Loucy (cell line): Measurements from ENCODE around the gene MAPK8.

Experiments used
- H2AFZ ChIP-seq: fragments of 200-600 bp; sonication (generic); 2 replicates; pipeline ENCODE4 v1.6.0; 2016; ENCODE audit warnings: antibody characterized with exemption, mild to moderate bottlenecking, low read length, moderate library complexity
- H3F3A ChIP-seq: fragments of 200-600 bp; 2 replicates; pipeline ENCODE4 v1.6.0; 2016; ENCODE audit warnings: antibody characterized with exemption, low read depth, mild to moderate bottlenecking
- H3K27me3 ChIP-seq: fragments of 200-600 bp; sonication (generic); 2 replicates; pipeline ENCODE4 v1.6.1; 2014; ENCODE audit warnings: low read length, mild to moderate bottlenecking; ENCODE audit not compliant: insufficient read depth, poor library complexity, severe bottlenecking
- H3K36me3 ChIP-seq: fragments of 200-600 bp; sonication (generic); 2 replicates; pipeline ENCODE4 v1.6.1; 2016; ENCODE audit warnings: low read length; ENCODE audit not compliant: insufficient read depth
- H3K4me1 ChIP-seq: fragments of 200-600 bp; sonication (generic); 2 replicates; pipeline ENCODE4 v1.5.1; 2014; ENCODE audit warnings: low read length, mild to moderate bottlenecking; ENCODE audit not compliant: insufficient read depth, poor library complexity, severe bottlenecking
- H3K4me2 ChIP-seq: fragments of 200-600 bp; sonication (generic); 2 replicates; pipeline ENCODE4 v1.6.0; 2014; ENCODE audit warnings: antibody characterized with exemption, low read length, low read depth, mild to moderate bottlenecking; ENCODE audit not compliant: poor library complexity, severe bottlenecking
- H3K4me3 ChIP-seq: fragments of 200-600 bp; sonication (generic); 2 replicates; pipeline ENCODE4 v1.5.1; 2014; ENCODE audit warnings: low read length, mild to moderate bottlenecking, mixed read lengths; ENCODE audit not compliant: poor library complexity, severe bottlenecking
- H3K79me2 ChIP-seq: fragments of 200-600 bp; sonication (generic); 2 replicates; pipeline ENCODE4 v1.6.1; 2014; ENCODE audit warnings: low read length; ENCODE audit not compliant: insufficient read depth
- H3K9ac ChIP-seq: fragments of 200-600 bp; sonication (generic); 2 replicates; pipeline ENCODE4 v1.6.0; 2014; ENCODE audit warnings: mild to moderate bottlenecking, low read depth, low read length, moderate library complexity; ENCODE audit not compliant: poor library complexity, severe bottlenecking
- H3K9me2 ChIP-seq: fragments of 200-600 bp; sonication (generic); replicated peaks from 2 replicates; pipeline ENCODE4 v1.6.1; 2016; ENCODE audit warnings: low read depth, low read length, mixed read lengths
- H3K9me3 ChIP-seq: fragments of 200-600 bp; sonication (generic); 2 replicates; pipeline ENCODE4 v1.6.1; 2014; ENCODE audit warnings: mild to moderate bottlenecking, antibody characterized with exemption, low read length, low read depth; ENCODE audit not compliant: insufficient read depth
- H4K20me1 ChIP-seq: fragments of 200-600 bp; sonication (generic); 2 replicates; pipeline ENCODE4 v1.6.0; 2014; ENCODE audit warnings: antibody characterized with exemption, low read length, mild to moderate bottlenecking; ENCODE audit not compliant: insufficient read depth, poor library complexity, severe bottlenecking
- CTCF ChIP-seq: fragments of 200-600 bp; sonication (generic); conservative IDR thresholded peaks from 2 replicates; pipeline ENCODE4 v1.5.1; 2014; ENCODE audit warnings: mild to moderate bottlenecking, antibody characterized with exemption, low read length
- EZH2phosphoT487 ChIP-seq: fragments of 200-600 bp; IDR thresholded peaks from 2 replicates; pipeline ENCODE4 v1.6.1; 2018; ENCODE audit warnings: antibody characterized with exemption, mild to moderate bottlenecking, moderate library complexity, borderline replicate concordance

MAPK8 gene

GRCh38 chr10:48306265-48306869, at the start of gene MAPK8:
TSS of gene MAPK8 (plus strand) at chr10:48306677. CDS start at chr10:48401661, 94,984 bp downstream.
- peak within 1 kb of the TSS; percentile 86 for H3K4me2 ChIP-seq
- no peaks in the 10 kb centered on the region for H3K36me3 ChIP-seq
- H4K20me1 ChIP-seq = peaks cover 43% of the 10 kb centered on the region
- peak within 1 kb of the TSS; percentile 75 for H2AFZ ChIP-seq
- peak within 1 kb of the TSS; percentile 84 for H3K9ac ChIP-seq
- peak within 1 kb of the TSS; percentile 94 for H3K4me3 ChIP-seq
- H3K79me2 ChIP-seq = peaks cover 46% of the 10 kb centered on the region
- H3K4me1 ChIP-seq = peaks cover 38% of the 10 kb centered on the region
- no peaks in the 10 kb centered on the region for H3K27me3 ChIP-seq
- H3F3A ChIP-seq = no peaks in the 10 kb centered on the region
- H3K9me3 ChIP-seq = no peaks in the 10 kb centered on the region
- H3K9me2 ChIP-seq = no peaks in the 10 kb centered on the region
- TF ChIP-seq EZH2phosphoT487 (no peak), CTCF (no peak)

- TF ChIP-seq EZH2phosphoT487 (no peak), CTCF (no peak)
- H3K9me3 ChIP-seq = no peaks in the 10 kb centered on the region
Measured at GRCh38 chr10:48257407-48257961, 49.0 kb upstream of the MAPK8 start.

GRCh38 chr10:48258105-48258504, 48.4 kb upstream of the MAPK8 start:
- Histone ChIP-seq H3K9me3 (no peaks in the 10 kb centered on the region), H3K27me3 (no peaks in the 10 kb centered on the region), H3K4me2 (no peak overlapping the region), H3K4me3 (no peak overlapping the region), H3K9ac (no peak overlapping the region), H3K79me2 (no peaks in the 10 kb centered on the region), H3K36me3 (no peaks in the 10 kb centered on the region), H3K9me2 (0 out of 2 replicates have a peak, but pooled peaks cover 3% of the 10 kb centered on the region), H3K4me1 (no peaks in the 10 kb centered on the region), H3F3A (no peaks in the 10 kb centered on the region), H2AFZ (no peak overlapping the region), H4K20me1 (no peaks in the 10 kb centered on the region)
- TF ChIP-seq CTCF (no peak), EZH2phosphoT487 (no peak)

More at GRCh38 chr10:48257407-48257961, 49.0 kb upstream of the MAPK8 start:
- Histone ChIP-seq H3K79me2 (no peaks in the 10 kb centered on the region), H3K4me1 (no peaks in the 10 kb centered on the region), H3K36me3 (no peaks in the 10 kb centered on the region), H3K9ac (no peak overlapping the region), H3K4me2 (no peak overlapping the region), H2AFZ (no peak overlapping the region), H3K9me2 (0 out of 2 replicates have a peak, but pooled peaks cover 3% of the 10 kb centered on the region), H3K27me3 (no peaks in the 10 kb centered on the region), H4K20me1 (no peaks in the 10 kb centered on the region), H3K4me3 (no peak overlapping the region), H3F3A (no peaks in the 10 kb centered on the region)
